Caki2 (cell line): ENCODE data around the gene PMPCA. TPM values are rescaled to one million over a fixed set of nuclear protein-coding genes. Genes with fewer than 3 reads are reported as not detected.

Source experiments
- DNase-seq: peaks from one replicate; pipeline ENCODE4 v3.0.0-alpha.2; 2015; ENCODE audit warnings: low read depth
- in situ Hi-C: cut with HindIII; loops from 2 replicates; pipeline ENCODE4 v1.10.0; 2016; ENCODE audit warnings: low sequenced_read_pairs, low pct_unique_long_range_greater_than_20kb, mixed read lengths
- total RNA-seq: library from RNA; depleted of rRNA; stranded (reverse); fragments of >200 nt; shearing (Covaris generic); gene quantifications from 2 replicates; pipeline ENCODE4 v1.2.3, GENCODE V29; 2014; ENCODE audit warnings: low replicate concordance; rRNA removed

Gene PMPCA
- 41.4 and 43.5 TPM in 2 replicates for total RNA-seq

- DNase-seq: peak; percentile 77
- in situ Hi-C loops: no loop called here
These were observed at the start of gene PMPCA, which contains the start of gene ENTR1 for GRCh38 chr9:136410500-136411287. TSS of gene PMPCA (plus strand) at chr9:136410658. CDS start at chr9:136410669, 11 bp downstream. TSS of gene ENTR1 (minus strand) at chr9:136410614. CDS start at chr9:136410397, 217 bp downstream.

GRCh38 chr9:136361047-136361753 is 49.3 kb upstream of the PMPCA start:
- DNase-seq: no peak
- in situ Hi-C loops: no loop called here

- in situ Hi-C loops: no loop called here
These were observed 48.6 kb upstream of the PMPCA start for GRCh38 chr9:136361754-136362449.

GRCh38 chr9:136362450-136362784 is 48.0 kb upstream of the PMPCA start:
- DNase-seq: no peak
- in situ Hi-C loops: no loop called here

More at GRCh38 chr9:136361754-136362449, 48.6 kb upstream of the PMPCA start:
- no peak for DNase-seq

GRCh38 chr9:136363106-136363948 is 47.1 kb upstream of the PMPCA start, which contains the start of gene DNLZ:
TSS of gene DNLZ (minus strand) at chr9:136363744. CDS start at chr9:136363714, 30 bp downstream.
- in situ Hi-C loops: no loop called here
- peak; percentile 81 for DNase-seq

GRCh38 chr9:136363949-136364748 is 46.3 kb upstream of the PMPCA start:
- in situ Hi-C loops: no loop called here
- no peak for DNase-seq

GRCh38 chr9:136364942-136365774 is 45.3 kb upstream of the PMPCA start:
- in situ Hi-C loops: no loop called here
- no peak for DNase-seq

GRCh38 chr9:136365775-136366222 is 44.7 kb upstream of the PMPCA start:
- in situ Hi-C loops: no loop called here
- no peak for DNase-seq

- in situ Hi-C loops: no loop called here
These were observed 43.6 kb upstream of the PMPCA start for GRCh38 chr9:136366826-136367225.

GRCh38 chr9:136367296-136368145 is 42.9 kb upstream of the PMPCA start:
- in situ Hi-C loops: no loop called here
- DNase-seq: no peak

More at GRCh38 chr9:136366826-136367225, 43.6 kb upstream of the PMPCA start:
- no peak for DNase-seq

- in situ Hi-C loops: no loop called here
These were observed 42.3 kb upstream of the PMPCA start for GRCh38 chr9:136368190-136368589.

GRCh38 chr9:136370037-136370436 is 40.4 kb upstream of the PMPCA start:
- in situ Hi-C loops: no loop called here
- no peak for DNase-seq

More at GRCh38 chr9:136368190-136368589, 42.3 kb upstream of the PMPCA start:
- DNase-seq: no peak

- peak; percentile 86 for DNase-seq
- in situ Hi-C loops: no loop called here
These were observed 39.5 kb upstream of the PMPCA start for GRCh38 chr9:136370687-136371532.

- no peak for DNase-seq
- in situ Hi-C loops: no loop called here
These were observed 39.0 kb upstream of the PMPCA start for GRCh38 chr9:136371533-136371880.

- no peak for DNase-seq
- in situ Hi-C loops: no loop called here
These were observed 38.5 kb upstream of the PMPCA start for GRCh38 chr9:136372006-136372405.
